NCI-H1092 treated with DMSO at 0.1 percent for 48 hours (cell line): Measurements from ENCODE around the gene TRPM7.
"Not testable (repeated sequence)": the region's sequence is repeated elsewhere in the genome, so short reads cannot be mapped to it uniquely, and the experiment has no call there.

ENCODE experiments used
- DNase-seq: peaks from one replicate; lab custom pipeline; 2025; lab: John Stamatoyannopoulos, UW

The TRPM7 gene

DNA sequence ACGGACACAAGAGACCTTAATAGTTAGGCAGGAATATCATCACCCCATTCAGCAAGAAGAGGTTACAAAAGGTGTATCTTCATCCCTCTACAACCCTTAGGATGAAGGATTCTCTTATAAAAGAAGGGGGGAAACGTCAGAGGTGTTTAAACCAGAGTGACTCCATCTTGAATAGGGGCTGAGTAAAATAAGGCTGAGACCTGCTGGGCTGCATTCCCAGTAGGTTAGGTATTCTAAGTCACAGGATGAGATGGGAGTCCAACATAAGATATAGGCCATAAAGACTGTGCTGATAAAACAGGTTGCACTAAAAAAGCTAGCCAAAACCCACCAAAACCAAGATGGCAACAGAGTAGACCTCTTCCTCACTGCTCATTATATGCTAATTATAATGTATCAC, 16.5 kb downstream of the TRPM7 start:
- no peak for DNase-seq

DNA sequence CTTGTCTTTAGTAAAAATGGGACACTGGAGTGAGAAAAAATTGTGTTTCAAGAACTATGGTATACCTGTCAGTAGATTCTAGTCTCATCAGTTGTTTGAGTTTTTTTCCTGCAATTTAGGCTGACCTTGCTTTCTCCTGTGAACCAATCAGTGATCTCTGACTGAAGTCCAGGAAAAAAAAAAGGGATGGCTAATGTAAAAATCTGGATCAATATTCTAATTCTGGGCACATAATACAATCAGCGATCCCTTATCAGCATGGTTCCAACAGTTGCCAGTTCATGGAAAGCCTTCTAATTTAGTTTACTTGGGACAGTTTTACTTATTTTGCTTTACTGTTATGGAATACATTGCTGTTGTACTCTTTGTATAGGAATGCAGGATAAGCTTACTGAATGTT, 17.0 kb downstream of the TRPM7 start:
- DNase-seq: no peak

DNA sequence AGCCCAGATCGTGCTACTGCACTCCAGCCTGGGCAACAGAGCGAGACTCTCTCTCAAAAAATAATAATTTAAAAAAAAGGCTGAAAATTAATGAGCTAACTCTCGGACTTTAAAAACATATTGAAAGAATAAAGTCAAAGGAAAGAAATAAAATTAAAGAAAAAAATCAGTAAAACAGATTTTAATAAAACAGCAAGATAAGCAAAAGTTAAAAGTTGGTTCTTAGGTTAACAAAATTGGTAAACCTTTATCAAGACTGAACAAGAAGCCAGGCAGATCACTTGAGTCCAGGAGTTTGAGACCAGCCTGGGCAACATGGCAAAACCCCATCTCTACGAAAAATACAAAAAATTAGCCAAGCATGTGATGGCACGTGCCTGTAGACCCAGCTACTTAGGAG, 20.7 kb downstream of the TRPM7 start:
- DNase-seq: no peak

- no peak for DNase-seq
Measured at GRCh38 chr15:50655555-50655954, 31.0 kb downstream of the TRPM7 start.

DNA sequence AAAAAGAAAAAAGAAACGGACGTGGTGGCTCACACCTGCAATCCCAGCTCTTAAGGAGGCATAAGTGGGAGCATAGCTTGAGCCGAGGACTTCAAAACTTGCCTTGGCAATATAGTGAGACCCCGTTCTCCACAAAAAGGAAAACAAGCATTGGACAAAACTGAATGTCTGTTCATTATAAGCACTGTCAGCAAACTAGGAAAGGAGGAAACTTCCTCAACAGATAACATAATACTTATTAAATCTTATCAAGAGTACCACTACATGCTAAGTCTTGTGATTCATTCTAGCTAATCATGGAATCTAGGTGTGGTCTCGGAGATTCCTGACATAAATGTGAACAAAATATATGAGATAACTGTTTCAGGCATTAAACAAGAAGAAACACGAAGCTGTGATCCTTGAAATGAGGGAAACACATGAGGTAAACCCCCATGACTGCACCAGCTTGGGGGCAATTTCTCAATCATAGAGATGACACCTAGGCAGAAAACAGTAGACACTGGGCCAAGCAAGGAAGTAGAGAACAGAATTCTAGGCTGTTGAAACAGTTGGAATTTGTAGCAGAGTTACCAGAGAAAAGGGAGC, 33.3 kb downstream of the TRPM7 start:
- DNase-seq: no peak

DNA sequence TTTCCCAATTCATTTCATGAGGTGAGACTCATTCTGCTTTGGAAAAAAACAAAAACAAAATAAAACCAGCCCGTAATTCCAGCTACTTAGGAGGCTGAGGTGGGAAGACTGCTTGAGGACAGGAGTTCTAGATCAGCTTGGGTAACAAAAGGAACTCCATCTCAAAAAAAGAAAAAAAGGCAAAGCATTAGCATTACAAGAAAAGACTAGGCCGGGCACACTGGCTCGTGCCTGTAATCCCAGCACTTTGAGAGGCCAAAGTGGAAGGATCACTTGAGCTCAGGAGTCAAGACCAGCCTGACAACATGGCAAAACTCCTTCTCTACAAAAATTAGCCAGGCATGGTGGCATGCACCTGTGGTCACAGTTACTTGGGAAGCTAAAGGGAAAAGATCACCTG, 33.9 kb downstream of the TRPM7 start:
- DNase-seq: no peak

- DNase-seq: no peak
Measured at GRCh38 chr15:50641318-50641717, 45.3 kb downstream of the TRPM7 start.

- DNase-seq: no peak
Measured at GRCh38 chr15:50636146-50636545, 50.5 kb downstream of the TRPM7 start.

- no peak for DNase-seq
Measured at GRCh38 chr15:50633653-50634052, 52.9 kb downstream of the TRPM7 start.

DNA sequence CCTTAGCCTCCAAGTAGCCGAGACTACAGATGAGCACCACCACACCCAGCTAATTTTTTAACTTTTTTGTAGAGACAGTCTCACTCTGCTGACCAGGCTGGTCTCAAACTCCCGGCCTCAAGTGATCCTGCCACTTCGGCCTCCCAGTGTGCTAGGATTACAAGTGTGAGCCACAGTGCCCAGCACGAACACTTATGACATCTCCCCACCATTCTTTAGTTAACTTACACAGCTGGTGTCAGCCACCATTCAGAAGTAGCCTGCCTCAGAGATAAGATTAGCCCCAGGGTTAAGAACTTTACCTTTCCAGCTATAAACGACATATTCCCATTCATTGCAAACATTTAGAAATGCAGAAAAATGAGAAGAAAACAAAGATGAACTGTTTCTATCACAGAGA, 58.2 kb downstream of the TRPM7 start:
- DNase-seq: no peak

GRCh38 chr15:50627351-50628055, 59.1 kb downstream of the TRPM7 start:
- no peak for DNase-seq

DNA sequence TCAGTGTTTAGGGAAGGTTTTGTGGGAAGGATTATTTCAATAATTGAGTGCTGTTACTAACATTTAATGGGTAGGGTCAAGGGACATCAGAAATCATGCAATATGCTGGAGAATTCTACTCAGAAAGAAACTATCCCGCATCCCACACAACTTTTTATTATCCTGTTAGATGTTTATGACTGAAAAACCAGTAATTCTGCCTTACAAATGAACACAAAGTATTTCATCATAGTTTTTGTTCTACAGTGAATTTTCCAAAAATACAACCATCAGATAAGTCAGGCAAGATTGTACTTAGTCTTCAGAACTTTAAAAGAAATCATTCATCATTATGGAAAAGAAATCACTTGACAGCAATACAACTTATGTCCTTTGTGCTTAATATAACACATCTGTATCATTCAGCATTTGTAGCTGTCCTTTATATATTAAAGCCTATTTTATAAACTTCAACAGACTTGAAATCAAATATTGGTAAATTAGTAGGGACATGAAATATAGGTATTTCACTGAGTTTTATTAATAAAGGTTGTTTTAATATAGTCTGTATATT, 61.9 kb downstream of the TRPM7 start:
- no peak for DNase-seq

GRCh38 chr15:50622361-50622943, 64.1 kb downstream of the TRPM7 start:
- not testable (repeated sequence) for DNase-seq

- not testable (repeated sequence) for DNase-seq
Measured at GRCh38 chr15:50616960-50617359, 69.6 kb downstream of the TRPM7 start.

GRCh38 chr15:50616554-50616953, 70.0 kb downstream of the TRPM7 start:
- DNase-seq: not testable (repeated sequence)

GRCh38 chr15:50613600-50613999, 73.0 kb downstream of the TRPM7 start:
- DNase-seq: no peak

GRCh38 chr15:50607129-50607528, 79.5 kb downstream of the TRPM7 start:
- DNase-seq: no peak

GRCh38 chr15:50605462-50605861, 81.1 kb downstream of the TRPM7 start:
- no peak for DNase-seq

DNA sequence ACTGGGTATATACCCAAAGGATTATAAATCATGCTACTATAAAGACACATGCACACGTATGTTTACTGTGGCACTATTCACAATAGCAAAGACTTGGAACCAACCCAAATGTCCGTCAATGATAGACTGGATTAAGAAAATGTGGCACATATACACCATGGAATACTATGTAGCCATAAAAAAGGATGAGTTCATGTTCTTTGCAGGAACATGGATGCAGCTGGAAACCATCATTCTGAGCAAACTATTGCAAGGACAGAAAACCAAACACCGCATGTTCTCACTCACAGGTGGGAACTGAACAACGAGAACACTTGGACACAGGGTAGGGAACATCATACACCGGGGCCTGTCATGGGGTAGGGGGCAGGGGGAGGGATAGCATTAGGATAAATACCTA, 84.6 kb downstream of the TRPM7 start:
- DNase-seq: not testable (repeated sequence)

DNA sequence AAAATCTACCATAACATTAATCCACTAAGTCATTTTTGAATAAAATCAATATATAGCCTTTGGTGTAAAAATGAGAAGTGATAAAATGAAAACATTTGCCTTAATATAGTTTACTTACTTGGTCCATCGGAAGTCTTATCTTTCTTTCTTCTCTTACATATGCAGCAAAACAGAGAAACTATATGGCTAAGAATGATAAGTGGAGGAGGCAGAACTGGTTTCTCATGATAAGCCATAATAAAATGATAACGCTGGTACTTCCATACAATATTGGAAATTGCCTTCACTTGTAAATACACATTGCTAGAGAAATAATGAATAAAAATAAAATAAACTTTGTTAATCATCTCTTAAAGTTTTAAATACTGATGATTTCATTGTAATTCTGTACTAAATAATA, 92.3 kb downstream of the TRPM7 start:
- no peak for DNase-seq

DNA sequence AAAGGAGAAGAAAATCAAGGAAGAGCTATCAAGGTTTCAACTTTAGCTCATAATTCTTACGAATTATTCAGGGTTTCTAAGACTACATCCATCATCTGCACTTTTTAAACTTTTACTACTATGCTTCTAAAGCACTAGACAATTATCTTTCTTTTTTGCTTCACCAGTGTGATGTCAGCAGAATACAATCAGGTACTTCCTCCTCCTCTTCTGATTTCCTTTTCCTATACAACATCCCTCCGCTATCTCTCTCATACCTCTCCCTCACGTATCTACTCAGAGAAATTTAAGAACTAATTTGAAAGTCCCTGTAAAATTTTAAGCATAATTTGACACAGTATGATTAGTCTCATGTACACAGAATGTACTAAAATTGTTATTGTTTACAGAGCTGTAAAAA, 92.8 kb downstream of the TRPM7 start:
- DNase-seq: no peak

GRCh38 chr15:50590288-50590687, 96.3 kb downstream of the TRPM7 start:
- DNase-seq: no peak

GRCh38 chr15:50577492-50577891, 109.1 kb downstream of the TRPM7 start:
- no peak for DNase-seq
